ENCODE data around the gene TTF2. TPM values are rescaled to one million over a fixed set of nuclear protein-coding genes. Genes with fewer than 3 reads are reported as not detected.

Gene TTF2
- total and polyA plus RNA-seq, 2 experiments from 2014 or later = 84.7 to 85.4 TPM

DNA sequence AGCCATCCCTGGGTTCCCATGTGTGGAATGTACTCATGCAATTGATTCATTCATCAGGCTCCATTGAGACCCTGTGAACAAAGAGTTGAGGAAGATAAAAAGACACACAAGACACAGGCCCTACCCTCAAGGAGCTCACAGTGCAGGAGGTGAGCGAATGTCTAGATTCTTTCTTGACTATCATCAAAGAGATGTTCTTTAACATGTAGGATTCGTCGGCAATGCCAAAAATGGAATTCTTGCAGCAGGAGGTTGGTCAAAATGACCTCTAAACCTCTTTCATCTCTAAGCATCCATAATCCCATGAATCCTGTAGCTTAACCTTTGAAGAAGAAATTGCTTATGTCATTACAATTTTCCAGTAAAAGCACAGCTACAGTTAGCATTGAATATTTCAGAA lies 27.9 kb upstream of the TTF2 start:
- no peak overlapping the region for H3K27ac Mint-ChIP-seq
- no peak overlapping the region for H3K4me3 ChIP-seq
- no peak for ATAC-seq

More for the DNA sequence above, 27.9 kb upstream of the TTF2 start:
- no peaks in the 10 kb centered on the region for H3F3A ChIP-seq (replicated peaks; ENCODE audit: low read depth)
- Mint-ChIP-seq H3K27me3 (ENCODE audit: insufficient read depth, low read depth, poor library complexity) (no peaks in the 10 kb centered on the region), H3K36me3 (ENCODE audit: low read depth) (no peaks in the 10 kb centered on the region), H3K4me3 (no peak overlapping the region), H3K9me3 (no peaks in the 10 kb centered on the region; the same call in 2 of the 3 replicates), H3K4me1 (peaks cover 16% of the 10 kb centered on the region)
- no peaks in the 10 kb centered on the region for H3K9me2 ChIP-seq (ENCODE audit: insufficient read depth)
- DNase-seq (ENCODE audit: low spot score) = no peak
- H3K27ac ChIP-seq (ENCODE audit: low read depth) = no peak overlapping the region
- H3K79me2 ChIP-seq (replicated peaks; ENCODE audit: insufficient read depth) = no peaks in the 10 kb centered on the region
- no peaks in the 10 kb centered on the region for H3K4me1 ChIP-seq (ENCODE audit: insufficient read depth)
- no peaks in the 10 kb centered on the region for H3K36me3 ChIP-seq (ENCODE audit: insufficient read depth)
- H3K27me3 ChIP-seq (ENCODE audit: insufficient read depth) = no peaks in the 10 kb centered on the region
- no peaks in the 10 kb centered on the region for H4K20me1 ChIP-seq (replicated peaks; ENCODE audit: insufficient read depth)
- no peak overlapping the region for H2AFZ ChIP-seq
- no peak overlapping the region for H3K4me2 ChIP-seq
- TF ChIP-seq, protein P1, sequence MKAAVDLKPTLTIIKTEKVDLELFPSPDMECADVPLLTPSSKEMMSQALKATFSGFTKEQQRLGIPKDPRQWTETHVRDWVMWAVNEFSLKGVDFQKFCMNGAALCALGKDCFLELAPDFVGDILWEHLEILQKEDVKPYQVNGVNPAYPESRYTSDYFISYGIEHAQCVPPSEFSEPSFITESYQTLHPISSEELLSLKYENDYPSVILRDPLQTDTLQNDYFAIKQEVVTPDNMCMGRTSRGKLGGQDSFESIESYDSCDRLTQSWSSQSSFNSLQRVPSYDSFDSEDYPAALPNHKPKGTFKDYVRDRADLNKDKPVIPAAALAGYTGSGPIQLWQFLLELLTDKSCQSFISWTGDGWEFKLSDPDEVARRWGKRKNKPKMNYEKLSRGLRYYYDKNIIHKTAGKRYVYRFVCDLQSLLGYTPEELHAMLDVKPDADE (IDR thresholded peaks at IDR 0.05) = no peak
- TF ChIP-seq, protein P2, sequence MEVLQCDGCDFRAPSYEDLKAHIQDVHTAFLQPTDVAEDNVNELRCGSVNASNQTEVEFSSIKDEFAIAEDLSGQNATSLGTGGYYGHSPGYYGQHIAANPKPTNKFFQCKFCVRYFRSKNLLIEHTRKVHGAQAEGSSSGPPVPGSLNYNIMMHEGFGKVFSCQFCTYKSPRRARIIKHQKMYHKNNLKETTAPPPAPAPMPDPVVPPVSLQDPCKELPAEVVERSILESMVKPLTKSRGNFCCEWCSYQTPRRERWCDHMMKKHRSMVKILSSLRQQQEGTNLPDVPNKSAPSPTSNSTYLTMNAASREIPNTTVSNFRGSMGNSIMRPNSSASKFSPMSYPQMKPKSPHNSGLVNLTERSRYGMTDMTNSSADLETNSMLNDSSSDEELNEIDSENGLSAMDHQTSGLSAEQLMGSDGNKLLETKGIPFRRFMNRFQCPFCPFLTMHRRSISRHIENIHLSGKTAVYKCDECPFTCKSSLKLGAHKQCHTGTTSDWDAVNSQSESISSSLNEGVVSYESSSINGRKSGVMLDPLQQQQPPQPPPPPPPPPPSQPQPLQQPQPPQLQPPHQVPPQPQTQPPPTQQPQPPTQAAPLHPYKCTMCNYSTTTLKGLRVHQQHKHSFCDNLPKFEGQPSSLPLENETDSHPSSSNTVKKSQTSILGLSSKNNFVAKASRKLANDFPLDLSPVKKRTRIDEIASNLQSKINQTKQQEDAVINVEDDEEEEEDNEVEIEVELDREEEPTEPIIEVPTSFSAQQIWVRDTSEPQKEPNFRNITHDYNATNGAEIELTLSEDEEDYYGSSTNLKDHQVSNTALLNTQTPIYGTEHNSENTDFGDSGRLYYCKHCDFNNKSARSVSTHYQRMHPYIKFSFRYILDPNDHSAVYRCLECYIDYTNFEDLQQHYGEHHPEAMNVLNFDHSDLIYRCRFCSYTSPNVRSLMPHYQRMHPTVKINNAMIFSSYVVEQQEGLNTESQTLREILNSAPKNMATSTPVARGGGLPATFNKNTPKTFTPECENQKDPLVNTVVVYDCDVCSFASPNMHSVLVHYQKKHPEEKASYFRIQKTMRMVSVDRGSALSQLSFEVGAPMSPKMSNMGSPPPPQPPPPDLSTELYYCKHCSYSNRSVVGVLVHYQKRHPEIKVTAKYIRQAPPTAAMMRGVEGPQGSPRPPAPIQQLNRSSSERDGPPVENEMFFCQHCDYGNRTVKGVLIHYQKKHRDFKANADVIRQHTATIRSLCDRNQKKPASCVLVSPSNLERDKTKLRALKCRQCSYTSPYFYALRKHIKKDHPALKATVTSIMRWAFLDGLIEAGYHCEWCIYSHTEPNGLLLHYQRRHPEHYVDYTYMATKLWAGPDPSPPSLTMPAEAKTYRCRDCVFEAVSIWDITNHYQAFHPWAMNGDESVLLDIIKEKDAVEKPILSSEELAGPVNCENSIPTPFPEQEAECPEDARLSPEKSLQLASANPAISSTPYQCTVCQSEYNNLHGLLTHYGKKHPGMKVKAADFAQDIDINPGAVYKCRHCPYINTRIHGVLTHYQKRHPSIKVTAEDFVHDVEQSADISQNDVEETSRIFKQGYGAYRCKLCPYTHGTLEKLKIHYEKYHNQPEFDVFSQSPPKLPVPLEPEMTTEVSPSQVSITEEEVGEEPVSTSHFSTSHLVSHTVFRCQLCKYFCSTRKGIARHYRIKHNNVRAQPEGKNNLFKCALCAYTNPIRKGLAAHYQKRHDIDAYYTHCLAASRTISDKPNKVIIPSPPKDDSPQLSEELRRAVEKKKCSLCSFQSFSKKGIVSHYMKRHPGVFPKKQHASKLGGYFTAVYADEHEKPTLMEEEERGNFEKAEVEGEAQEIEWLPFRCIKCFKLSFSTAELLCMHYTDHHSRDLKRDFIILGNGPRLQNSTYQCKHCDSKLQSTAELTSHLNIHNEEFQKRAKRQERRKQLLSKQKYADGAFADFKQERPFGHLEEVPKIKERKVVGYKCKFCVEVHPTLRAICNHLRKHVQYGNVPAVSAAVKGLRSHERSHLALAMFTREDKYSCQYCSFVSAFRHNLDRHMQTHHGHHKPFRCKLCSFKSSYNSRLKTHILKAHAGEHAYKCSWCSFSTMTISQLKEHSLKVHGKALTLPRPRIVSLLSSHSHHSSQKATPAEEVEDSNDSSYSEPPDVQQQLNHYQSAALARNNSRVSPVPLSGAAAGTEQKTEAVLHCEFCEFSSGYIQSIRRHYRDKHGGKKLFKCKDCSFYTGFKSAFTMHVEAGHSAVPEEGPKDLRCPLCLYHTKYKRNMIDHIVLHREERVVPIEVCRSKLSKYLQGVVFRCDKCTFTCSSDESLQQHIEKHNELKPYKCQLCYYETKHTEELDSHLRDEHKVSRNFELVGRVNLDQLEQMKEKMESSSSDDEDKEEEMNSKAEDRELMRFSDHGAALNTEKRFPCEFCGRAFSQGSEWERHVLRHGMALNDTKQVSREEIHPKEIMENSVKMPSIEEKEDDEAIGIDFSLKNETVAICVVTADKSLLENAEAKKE (CRISPR knock-in tag; IDR thresholded peaks at IDR 0.05) = no peak
- TF ChIP-seq, protein P3, sequence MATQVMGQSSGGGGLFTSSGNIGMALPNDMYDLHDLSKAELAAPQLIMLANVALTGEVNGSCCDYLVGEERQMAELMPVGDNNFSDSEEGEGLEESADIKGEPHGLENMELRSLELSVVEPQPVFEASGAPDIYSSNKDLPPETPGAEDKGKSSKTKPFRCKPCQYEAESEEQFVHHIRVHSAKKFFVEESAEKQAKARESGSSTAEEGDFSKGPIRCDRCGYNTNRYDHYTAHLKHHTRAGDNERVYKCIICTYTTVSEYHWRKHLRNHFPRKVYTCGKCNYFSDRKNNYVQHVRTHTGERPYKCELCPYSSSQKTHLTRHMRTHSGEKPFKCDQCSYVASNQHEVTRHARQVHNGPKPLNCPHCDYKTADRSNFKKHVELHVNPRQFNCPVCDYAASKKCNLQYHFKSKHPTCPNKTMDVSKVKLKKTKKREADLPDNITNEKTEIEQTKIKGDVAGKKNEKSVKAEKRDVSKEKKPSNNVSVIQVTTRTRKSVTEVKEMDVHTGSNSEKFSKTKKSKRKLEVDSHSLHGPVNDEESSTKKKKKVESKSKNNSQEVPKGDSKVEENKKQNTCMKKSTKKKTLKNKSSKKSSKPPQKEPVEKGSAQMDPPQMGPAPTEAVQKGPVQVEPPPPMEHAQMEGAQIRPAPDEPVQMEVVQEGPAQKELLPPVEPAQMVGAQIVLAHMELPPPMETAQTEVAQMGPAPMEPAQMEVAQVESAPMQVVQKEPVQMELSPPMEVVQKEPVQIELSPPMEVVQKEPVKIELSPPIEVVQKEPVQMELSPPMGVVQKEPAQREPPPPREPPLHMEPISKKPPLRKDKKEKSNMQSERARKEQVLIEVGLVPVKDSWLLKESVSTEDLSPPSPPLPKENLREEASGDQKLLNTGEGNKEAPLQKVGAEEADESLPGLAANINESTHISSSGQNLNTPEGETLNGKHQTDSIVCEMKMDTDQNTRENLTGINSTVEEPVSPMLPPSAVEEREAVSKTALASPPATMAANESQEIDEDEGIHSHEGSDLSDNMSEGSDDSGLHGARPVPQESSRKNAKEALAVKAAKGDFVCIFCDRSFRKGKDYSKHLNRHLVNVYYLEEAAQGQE (IDR thresholded peaks at IDR 0.05; ENCODE audit: unreplicated experiment) = no peak
- TF ChIP-seq JUNB (IDR thresholded peaks at IDR 0.05; ENCODE audit: unreplicated experiment) (no peak), STAT1 (IDR thresholded peaks at IDR 0.05; ENCODE audit: unreplicated experiment) (no peak), NANOG (IDR thresholded peaks at IDR 0.05; ENCODE audit: borderline replicate concordance) (no peak), CREB1 (CRISPR knock-in tag; IDR thresholded peaks at IDR 0.05; ENCODE audit: low read depth) (no peak), ZNF114 (CRISPR knock-in tag; IDR thresholded peaks at IDR 0.05) (no peak), ZNF331 (CRISPR knock-in tag; IDR thresholded peaks at IDR 0.05; ENCODE audit: low read depth) (no peak), POLR2AphosphoS5 (IDR thresholded peaks at IDR 0.05; ENCODE audit: low read depth) (no peak), EZH2phosphoT487 (IDR thresholded peaks at IDR 0.05; ENCODE audit: unreplicated experiment) (no peak), EZH2 (IDR thresholded peaks at IDR 0.05; ENCODE audit: low read depth, unreplicated experiment) (no peak)
- TF ChIP-seq, protein P4, sequence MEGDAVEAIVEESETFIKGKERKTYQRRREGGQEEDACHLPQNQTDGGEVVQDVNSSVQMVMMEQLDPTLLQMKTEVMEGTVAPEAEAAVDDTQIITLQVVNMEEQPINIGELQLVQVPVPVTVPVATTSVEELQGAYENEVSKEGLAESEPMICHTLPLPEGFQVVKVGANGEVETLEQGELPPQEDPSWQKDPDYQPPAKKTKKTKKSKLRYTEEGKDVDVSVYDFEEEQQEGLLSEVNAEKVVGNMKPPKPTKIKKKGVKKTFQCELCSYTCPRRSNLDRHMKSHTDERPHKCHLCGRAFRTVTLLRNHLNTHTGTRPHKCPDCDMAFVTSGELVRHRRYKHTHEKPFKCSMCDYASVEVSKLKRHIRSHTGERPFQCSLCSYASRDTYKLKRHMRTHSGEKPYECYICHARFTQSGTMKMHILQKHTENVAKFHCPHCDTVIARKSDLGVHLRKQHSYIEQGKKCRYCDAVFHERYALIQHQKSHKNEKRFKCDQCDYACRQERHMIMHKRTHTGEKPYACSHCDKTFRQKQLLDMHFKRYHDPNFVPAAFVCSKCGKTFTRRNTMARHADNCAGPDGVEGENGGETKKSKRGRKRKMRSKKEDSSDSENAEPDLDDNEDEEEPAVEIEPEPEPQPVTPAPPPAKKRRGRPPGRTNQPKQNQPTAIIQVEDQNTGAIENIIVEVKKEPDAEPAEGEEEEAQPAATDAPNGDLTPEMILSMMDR (conservative IDR thresholded peaks at IDR 0.05; ENCODE audit: low read depth in 2 of 2) = no peak
